ENCODE results near the gene ERBB3. TPM values are rescaled to one million over a fixed set of nuclear protein-coding genes. Genes with fewer than 3 reads are reported as not detected.

ERBB3 gene
- polyA plus RNA-seq, 1 donor from 2014 or later, result 0.83 TPM

DNA sequence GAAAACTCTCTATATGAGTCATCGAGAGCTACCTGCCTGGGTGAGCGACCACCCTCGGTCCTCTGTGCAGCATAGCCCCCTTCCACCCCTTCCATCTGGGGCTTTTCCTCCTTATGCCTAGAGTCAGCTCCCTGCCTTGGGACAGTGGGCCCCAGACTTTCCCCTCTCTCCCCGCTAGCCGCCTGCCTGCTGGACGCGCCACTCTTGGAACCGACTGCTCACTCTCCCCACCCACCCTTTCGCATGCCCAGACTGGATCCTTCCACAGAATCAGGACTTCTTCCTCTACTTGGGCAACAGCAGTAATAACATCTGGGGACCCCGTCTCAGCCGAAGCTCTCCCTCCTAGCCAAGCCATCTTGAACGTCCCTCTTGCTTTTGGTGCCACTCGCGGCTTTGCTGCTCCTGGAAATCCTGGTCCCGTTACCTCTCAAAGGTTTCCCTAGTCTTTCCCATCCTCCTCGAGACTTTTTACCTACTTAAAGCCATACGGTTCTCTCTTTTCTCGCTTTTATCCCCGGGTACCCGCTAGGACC is 48.8 kb downstream of the ERBB3 start:
- H3K27me3 Mint-ChIP-seq, result peaks cover 2% of the 10 kb centered on the region
- peaks cover 32 to 39% (median 33%) of the 10 kb centered on the region in 3 donors for H3K4me1 Mint-ChIP-seq
- H3K4me3 Mint-ChIP-seq, result peak overlapping the region; percentile 93 to 99 (median 98)
- peak overlapping the region; percentile 92 to 98 (median 95) for H3K27ac Mint-ChIP-seq
- H3K9me3 Mint-ChIP-seq, result no peaks in the 10 kb centered on the region
- H3K36me3 Mint-ChIP-seq, result peaks cover 9% of the 10 kb centered on the region

DNA sequence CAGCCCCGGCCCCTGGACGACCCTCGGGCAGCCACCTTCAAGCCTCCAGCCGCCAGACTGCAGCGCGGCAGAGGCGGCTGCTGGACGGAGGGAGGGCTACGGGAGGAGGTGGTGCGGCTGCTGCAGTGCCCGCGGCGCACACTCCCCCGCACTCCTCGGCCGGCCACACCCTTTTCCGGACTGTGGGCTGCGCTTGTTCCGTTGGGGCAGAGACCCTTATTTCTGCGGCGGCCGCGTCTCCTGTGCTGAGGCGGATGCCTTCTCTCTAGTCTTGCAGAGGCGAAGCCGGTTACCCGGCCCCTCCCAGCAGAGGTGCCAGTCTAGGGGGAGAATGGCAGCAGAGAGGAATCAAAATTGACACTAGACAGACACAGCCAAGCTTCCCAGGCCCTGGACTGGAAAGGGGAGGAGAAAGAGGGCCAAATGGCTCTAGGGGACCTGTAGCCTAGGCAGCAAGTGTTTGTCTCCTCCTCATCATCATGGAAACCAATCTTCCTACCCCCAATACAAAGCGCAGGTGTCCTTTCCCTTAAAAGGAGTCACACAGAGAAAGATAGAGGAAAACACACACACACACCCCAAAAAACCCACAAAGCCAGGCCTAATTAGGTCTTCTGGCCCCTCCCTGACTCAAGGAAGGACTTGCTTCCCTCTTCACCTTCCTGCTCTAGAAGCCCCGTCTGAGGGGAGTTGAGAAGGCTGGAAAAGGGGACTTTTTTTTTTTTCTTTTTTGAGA is 49.4 kb downstream of the ERBB3 start:
- Mint-ChIP-seq H3K27ac (peak overlapping the region; percentile 92 to 98 (median 95)), H3K27me3 (peaks cover 2% of the 10 kb centered on the region), H3K9me3 (no peaks in the 10 kb centered on the region), H3K4me1 (peaks cover 32 to 38% (median 33%) of the 10 kb centered on the region in 3 donors), H3K36me3 (peaks cover 9% of the 10 kb centered on the region), H3K4me3 (peak overlapping the region; percentile 93 to 99 (median 98))

DNA sequence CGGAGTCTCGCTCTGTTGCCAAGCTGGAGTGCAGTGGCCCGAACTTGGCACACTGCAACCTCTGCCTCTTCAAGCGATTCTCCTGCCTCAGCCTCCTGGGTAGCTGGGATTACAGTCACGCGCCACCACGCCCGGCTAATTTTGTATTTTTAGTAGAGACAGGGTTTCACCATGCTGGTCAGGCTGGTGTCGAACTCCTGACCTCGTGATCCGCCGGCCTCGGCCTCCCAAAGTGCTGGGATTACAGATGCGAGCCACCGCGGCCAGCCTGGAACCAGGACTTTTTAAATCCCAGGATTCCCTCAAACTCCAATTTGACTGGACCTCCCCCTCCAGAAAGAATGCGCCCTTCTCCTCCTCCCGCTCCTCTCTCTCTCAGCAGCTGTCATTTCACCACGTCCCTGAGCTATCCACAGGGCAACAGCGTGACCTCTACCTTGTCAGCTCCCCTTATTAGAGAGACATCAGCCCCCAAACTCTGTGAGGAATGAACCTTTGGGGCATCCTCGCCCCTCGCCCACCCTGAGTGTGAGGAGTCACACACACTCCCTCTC is 50.1 kb downstream of the ERBB3 start:
- H3K4me1 Mint-ChIP-seq, result peaks cover 32 to 36% (median 33%) of the 10 kb centered on the region in 3 donors
- H3K27ac Mint-ChIP-seq, result peak overlapping the region; percentile 92 to 95 (median 94)
- peaks cover 2% of the 10 kb centered on the region for H3K27me3 Mint-ChIP-seq
- peaks cover 9% of the 10 kb centered on the region for H3K36me3 Mint-ChIP-seq
- peak overlapping the region; percentile 93 to 99 (median 98) for H3K4me3 Mint-ChIP-seq
- no peaks in the 10 kb centered on the region for H3K9me3 Mint-ChIP-seq

DNA sequence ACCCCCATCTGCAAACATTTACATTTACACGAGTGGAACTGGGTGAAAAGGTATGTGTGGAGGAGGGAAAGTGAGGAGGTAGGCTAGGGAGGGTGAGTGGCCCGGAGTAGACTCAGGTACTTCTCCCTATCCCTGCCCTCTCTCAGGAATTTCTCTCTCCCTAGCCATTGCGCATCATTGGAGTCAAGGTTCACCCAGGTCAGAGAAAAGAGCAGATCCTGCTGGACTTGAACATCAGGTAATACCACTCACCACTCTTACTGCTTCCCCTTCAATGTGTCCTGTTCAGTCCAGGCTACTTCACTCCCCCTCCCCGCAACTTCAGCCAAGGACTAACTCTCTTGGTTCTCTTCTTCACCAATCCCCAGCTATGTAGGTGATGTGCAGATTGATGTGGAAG is 50.9 kb downstream of the ERBB3 start:
- Mint-ChIP-seq H3K36me3 (peaks cover 9% of the 10 kb centered on the region), H3K27ac (peak overlapping the region; percentile 18 to 95 (median 92)), H3K4me3 (peak overlapping the region in 3 of 4 donors; percentile 93 to 99 (median 98)), H3K4me1 (peaks cover 32 to 35% (median 32%) of the 10 kb centered on the region in 3 donors), H3K9me3 (no peaks in the 10 kb centered on the region), H3K27me3 (peaks cover 2% of the 10 kb centered on the region)

DNA sequence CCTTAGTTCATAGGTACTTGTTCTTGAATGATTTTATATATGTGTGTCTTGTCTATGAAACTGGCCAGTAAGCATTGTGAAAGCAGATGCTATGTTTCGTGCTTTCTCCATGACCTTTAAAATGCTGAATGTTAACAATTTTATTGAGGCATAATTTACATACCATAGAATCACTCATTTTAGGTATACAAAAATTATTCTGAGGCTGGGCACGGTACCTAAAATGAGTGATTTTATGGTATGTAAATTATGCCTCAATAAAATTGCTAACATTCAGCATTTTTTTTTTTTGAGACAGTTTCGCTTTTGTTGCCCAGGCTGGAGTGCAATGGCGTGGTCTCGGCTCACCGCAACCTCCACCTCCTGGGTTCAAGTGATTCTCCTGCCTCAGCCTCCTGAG is 54.9 kb downstream of the ERBB3 start:
- Mint-ChIP-seq H3K4me1 (peaks cover 7 to 16% (median 11%) of the 10 kb centered on the region in 3 donors), H3K36me3 (peaks cover 15% of the 10 kb centered on the region), H3K4me3 (no peak overlapping the region), H3K27ac (peak overlapping the region in 1 of 3 donors; percentile 53), H3K27me3 (no peaks in the 10 kb centered on the region), H3K9me3 (no peaks in the 10 kb centered on the region)

DNA sequence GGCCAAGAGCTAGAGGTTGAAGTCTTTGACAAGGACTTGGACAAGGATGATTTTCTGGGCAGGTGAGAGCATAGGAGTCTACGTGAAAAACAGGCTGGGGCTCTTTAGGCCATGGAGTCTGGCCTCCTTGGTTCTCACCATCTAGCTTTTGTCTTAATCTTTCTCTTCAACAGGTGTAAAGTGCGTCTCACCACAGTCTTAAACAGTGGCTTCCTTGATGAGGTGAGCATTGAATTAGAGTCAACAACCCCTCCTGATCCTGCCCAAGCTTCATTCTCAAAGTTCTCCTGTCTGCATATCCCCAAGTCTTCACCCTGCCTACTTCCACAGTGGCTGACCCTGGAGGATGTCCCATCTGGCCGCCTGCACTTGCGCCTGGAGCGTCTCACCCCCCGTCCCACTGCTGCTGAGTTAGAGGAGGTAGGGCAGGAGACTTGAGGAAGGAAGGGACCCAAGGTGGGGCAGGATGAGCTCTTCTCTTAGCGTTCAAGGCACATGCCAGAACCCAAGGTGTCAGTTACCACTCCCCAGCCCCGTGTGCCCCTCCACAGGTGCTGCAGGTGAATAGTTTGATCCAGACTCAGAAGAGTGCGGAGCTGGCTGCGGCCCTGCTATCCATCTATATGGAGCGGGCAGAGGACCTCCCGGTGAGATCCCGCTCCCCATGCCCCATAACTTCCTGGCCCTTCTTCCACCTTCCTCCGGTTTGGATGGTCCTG is 58.0 kb downstream of the ERBB3 start:
- no peak overlapping the region for H3K27ac Mint-ChIP-seq
- no peak overlapping the region for H3K4me3 Mint-ChIP-seq
- no peaks in the 10 kb centered on the region for H3K27me3 Mint-ChIP-seq
- peaks cover 5% of the 10 kb centered on the region for H3K36me3 Mint-ChIP-seq
- peaks cover 0 to 2% (median 2%) of the 10 kb centered on the region in 3 donors for H3K4me1 Mint-ChIP-seq
- H3K9me3 Mint-ChIP-seq, result no peaks in the 10 kb centered on the region

DNA sequence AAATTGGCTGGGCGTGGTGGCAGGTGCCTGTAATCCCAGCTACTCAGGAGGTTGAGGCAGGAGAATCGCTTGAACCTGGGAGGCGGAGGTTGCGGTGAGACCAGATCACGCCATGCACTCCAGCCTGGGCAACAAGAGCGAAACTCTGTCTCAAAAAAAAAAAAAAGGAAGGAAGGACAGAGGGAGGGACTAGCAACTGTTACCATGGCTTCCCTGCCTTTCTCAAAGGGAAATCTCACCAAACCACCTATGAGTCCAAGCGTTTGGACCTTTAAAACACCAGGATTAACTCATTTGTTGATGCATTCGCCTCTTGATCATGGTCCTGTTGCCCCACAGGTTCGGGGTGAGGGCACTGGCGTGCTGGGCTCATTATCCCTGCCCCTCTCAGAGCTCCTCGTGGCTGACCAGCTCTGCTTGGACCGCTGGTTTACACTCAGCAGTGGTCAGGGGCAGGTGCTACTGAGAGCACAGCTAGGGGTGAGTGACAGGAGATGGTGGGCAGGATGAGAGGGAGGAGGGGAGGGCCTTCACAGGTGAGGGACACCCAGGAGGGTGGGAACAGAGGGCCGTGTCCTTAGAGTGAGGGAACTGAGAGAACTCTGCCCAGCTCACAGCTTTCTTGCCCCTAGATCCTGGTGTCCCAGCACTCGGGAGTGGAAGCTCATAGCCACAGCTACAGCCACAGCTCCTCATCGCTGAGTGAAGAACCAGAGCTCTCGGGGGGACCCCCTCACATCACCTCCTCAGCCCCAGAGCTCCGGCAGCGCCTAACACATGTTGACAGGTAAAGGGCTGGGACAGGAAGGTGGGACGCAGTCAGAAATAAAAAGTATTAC is 62.2 kb downstream of the ERBB3 start:
- Mint-ChIP-seq H3K9me3 (no peaks in the 10 kb centered on the region), H3K36me3 (peaks cover 13% of the 10 kb centered on the region), H3K4me1 (peaks cover 2 to 10% (median 7%) of the 10 kb centered on the region in 3 donors), H3K27me3 (no peaks in the 10 kb centered on the region), H3K27ac (peak overlapping the region in 1 of 3 donors; percentile 89), H3K4me3 (no peak overlapping the region)

DNA sequence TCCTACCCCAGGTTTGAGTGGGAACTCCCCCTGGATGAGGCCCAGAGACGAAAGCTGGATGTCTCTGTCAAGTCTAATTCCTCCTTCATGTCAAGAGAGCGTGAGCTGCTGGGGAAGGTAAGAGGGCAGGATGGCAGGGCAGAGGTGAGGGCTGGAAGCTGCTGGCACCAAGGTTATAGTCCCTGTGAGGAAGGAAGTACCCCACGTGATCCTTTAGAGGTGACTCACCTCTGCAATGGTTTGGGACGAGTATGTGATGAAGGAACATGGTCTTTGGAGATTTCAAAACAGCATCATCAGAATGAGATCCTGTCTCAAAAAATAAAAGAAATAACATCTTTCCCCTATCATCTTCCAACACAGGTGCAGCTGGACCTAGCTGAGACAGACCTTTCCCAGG is 63.3 kb downstream of the ERBB3 start:
- H3K9me3 Mint-ChIP-seq, result no peaks in the 10 kb centered on the region
- peak overlapping the region in 2 of 3 donors; percentile 53 to 76 for H3K27ac Mint-ChIP-seq
- peaks cover 2 to 10% (median 7%) of the 10 kb centered on the region in 3 donors for H3K4me1 Mint-ChIP-seq
- peaks cover 13% of the 10 kb centered on the region for H3K36me3 Mint-ChIP-seq
- H3K27me3 Mint-ChIP-seq, result no peaks in the 10 kb centered on the region
- H3K4me3 Mint-ChIP-seq, result no peak overlapping the region

DNA sequence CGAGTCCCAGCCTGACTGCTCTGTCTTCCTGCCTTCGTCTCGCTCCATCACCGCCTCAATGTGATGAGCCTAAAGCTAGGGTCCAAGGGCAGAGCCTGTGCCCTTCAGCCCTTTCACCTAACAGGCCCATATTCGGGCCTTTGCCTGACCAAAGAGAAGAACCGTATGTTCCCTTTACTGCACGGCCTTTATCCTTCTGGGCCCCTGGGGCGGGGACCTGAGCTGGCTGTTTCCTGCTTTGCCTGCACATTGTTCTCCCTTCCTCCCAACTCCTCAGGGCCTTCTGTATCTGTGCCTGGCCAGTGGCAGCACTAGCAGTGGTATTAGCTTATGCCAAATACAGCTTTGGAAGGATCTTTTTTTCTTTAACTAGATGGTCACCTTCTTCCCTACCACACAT is 63.9 kb downstream of the ERBB3 start:
- H3K27ac Mint-ChIP-seq, result peak overlapping the region in 2 of 3 donors; percentile 53 to 76
- peaks cover under 1 to 10% (median 7%) of the 10 kb centered on the region in 3 donors for H3K4me1 Mint-ChIP-seq
- no peak overlapping the region for H3K4me3 Mint-ChIP-seq
- no peaks in the 10 kb centered on the region for H3K27me3 Mint-ChIP-seq
- H3K36me3 Mint-ChIP-seq, result peaks cover 10% of the 10 kb centered on the region
- H3K9me3 Mint-ChIP-seq, result no peaks in the 10 kb centered on the region

DNA sequence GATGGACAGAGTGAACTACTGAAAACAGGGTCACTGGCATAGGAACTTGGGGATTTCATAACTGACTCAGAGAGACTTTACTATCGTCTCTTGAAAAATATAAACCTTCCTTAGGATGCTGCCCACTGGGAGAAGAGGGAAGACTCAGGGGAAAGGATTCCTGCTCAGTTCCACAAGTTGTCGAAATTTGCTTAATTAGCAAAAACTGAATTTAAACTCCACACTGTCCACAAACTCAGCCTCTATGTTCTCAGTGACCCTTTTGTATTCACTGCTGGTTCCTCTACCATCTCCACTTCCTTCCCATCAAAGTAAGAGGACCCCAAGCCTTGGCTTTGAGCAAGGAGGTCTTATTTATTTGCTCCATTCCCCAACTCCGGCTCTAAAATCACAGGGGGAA is 65.3 kb downstream of the ERBB3 start:
- peak overlapping the region in 1 of 4 donors; percentile 55 for H3K4me3 Mint-ChIP-seq
- H3K27me3 Mint-ChIP-seq, result no peaks in the 10 kb centered on the region
- peaks cover 7% of the 10 kb centered on the region for H3K36me3 Mint-ChIP-seq
- H3K4me1 Mint-ChIP-seq, result peaks cover 0 to 10% (median 7%) of the 10 kb centered on the region in 3 donors
- no peaks in the 10 kb centered on the region for H3K9me3 Mint-ChIP-seq
- no peak overlapping the region for H3K27ac Mint-ChIP-seq

DNA sequence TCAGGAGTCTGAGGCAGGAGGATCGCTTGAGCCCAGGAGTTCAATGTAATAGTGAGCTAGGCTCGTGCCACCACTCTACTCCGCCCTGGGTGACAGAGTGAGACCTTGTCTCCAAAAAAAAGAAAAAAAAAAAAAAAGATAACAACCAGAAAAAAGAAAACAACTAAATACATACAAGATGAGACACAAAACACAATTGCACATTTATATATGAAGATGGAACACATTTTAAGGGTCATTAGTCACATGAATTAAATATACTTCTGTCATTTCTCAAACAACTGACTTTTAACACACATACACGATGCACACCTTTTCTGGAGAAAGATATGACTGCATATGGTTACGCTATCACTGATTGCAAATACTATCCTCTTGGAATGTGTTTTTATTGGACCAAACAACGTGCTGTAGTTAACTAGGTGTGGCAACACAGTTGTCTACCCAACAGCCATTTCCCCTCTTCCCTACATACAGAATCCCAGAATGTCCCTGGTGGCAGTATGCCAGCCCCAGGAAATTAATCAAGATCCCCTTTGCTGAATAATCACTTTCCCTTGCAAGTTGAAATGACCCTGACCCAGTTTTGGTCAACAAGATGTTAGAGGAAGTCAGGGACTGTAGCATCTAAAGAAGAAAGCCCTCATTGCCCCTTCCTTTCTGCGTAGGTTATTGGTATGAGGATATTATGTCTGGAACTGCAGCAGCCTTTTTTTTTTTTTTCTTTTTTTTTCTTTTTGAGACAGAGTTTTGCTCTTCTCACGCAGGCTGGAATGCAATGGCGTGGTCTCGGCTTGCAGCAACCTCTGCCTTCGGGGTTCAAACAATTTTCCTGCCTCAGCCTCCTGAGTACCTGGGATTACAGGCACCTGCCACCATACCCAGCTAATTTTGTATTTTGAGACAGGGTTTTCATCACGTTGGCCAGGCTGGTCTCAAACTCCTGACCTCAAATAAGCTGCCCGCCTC is 66.8 kb downstream of the ERBB3 start:
- Mint-ChIP-seq H3K27me3 (no peaks in the 10 kb centered on the region), H3K36me3 (peaks cover 7% of the 10 kb centered on the region), H3K4me3 (peak overlapping the region in 1 of 4 donors; percentile 55), H3K9me3 (no peaks in the 10 kb centered on the region), H3K4me1 (peaks cover 7 to 19% (median 12%) of the 10 kb centered on the region in 3 donors), H3K27ac (no peak overlapping the region)

DNA sequence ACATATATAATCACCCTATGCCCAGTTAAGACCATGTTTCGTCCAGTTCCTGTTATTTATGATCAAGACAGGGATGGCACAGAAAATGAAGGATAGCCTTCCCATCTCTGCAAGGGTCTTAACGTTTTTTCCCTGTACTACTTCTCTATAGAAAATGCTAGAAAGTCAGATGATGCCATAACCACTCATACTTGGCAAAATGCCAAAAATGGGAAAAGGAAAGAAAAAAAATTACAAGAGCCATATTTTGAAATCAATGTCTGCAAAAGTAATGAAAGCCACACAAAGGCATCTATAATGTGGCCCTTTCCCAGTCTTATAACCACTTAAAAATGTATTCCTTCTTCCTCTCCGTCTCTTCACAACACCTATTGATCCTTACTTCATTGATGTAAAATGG is 70.6 kb downstream of the ERBB3 start:
- Mint-ChIP-seq H3K27me3 (no peaks in the 10 kb centered on the region), H3K9me3 (no peaks in the 10 kb centered on the region), H3K27ac (peak overlapping the region; percentile 67 to 87 (median 86)), H3K36me3 (no peaks in the 10 kb centered on the region), H3K4me1 (peaks cover 9 to 25% (median 14%) of the 10 kb centered on the region in 3 donors), H3K4me3 (peak overlapping the region in 2 of 4 donors; percentile 41 to 87)

DNA sequence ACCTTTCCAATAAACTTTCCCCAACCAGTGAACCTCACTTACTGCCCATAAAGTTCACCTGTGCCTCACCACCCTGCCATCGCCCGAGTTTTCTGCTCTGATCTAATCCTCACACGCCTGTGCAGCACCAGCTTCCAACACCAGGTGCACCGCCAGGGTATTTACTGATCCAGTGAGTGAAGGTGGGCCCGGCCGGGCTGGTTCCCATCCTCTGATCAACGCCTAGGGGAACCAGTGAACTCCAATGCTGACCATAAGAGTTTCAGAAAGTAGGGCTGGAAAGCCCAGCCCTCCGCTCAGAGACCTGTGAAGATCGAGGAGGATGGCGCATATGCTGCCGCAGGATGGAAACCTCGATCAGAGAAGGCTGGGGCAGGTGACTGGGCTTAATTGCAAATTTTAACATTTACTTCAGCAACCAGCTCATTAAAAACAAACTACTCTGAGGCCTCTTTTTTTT is 71.7 kb downstream of the ERBB3 start:
- Mint-ChIP-seq H3K9me3 (no peaks in the 10 kb centered on the region), H3K36me3 (no peaks in the 10 kb centered on the region), H3K4me3 (peak overlapping the region; percentile 87 to 97 (median 94)), H3K27me3 (no peaks in the 10 kb centered on the region), H3K4me1 (peaks cover 9 to 26% (median 14%) of the 10 kb centered on the region in 3 donors), H3K27ac (peak overlapping the region; percentile 87 to 96 (median 91))
